Stimulated activated CD8-positive, alpha-beta memory T cell treated with anti-CD3 and anti-CD28 coated beads, Interleukin-4, amount 100 ng/mL, for 24 hours (primary cell): ENCODE data around the gene PEAK1.

Experiments used
- DNase-seq: peaks from one replicate; pipeline ENCODE4 v3.0.0-alpha.2; 2020; ENCODE audit warnings: low read depth

PEAK1 gene

GRCh38 chr15:77402740-77403379, 17.0 kb downstream of the PEAK1 start:
- DNase-seq, result no peak

DNA sequence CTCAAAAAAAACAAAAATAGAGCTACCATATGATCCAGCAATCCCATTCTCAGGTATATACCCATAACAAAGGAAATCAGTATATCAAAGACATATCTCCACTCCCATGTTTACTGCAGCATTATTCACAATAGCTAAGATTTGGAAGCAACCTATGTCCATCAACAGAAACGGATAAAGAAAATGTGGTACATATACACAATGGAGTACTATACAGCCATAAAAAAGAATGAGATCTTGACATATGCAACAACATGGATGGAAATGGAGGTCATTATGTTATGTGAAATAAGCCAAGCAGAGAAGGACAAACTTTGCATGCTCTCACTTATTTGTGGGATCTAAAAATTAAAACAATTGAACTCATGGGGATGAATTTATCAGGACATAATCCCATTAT, 19.6 kb downstream of the PEAK1 start:
- no peak for DNase-seq

DNA sequence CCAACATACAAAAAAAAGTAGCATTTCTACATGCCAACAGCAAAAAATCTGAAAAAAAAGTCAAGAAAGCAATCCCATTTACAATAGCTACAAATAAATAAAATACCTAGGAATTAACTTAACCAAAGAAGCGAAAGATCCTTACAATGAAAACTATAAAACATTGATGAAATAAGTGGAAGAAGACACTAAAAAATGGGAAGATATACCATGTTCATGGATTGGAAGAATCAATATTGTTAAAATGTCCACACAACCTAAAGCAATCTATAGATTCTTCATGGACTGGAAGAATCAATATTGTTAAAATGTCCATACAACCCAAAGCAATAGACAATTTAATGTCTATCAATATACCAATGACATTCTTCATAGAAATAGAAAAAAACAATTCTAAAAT, 21.0 kb downstream of the PEAK1 start:
- DNase-seq, result no peak

- no peak for DNase-seq
Observed at GRCh38 chr15:77396692-77397091, 23.2 kb downstream of the PEAK1 start.

DNA sequence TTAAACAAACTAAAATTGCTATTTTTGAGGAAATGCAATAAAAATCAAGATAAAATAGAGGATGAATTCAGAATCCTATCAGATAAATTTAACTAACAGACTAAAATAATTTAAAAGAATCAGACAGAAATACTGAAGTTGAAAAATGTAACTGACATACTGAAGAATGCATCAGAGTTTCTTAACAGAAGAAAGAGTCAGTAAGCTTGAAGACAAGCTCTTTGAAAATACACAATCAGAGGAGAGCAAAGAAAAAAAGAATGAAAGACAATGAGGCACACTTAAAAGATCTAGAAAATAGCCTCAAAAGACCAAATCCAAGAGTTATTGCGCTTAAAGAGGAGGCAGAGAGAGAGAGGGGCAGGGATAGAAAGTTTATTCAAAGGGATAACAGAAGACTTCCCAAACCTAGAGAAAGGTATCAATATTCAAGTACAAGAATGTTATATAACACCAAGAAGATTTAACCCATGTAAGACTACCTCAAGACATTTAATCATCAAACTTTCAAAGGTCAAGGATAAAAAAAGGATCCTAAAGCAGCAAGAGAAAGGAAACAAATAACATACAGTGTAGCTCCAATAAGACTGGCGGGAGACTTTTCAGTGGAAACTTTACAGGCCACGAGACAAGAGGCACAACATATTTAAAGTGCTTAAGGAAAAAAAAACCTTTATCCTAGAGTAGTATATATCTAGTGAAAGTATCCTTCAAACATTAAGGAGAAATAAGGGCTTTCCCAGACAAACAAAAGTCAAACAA, 24.7 kb downstream of the PEAK1 start:
- no peak for DNase-seq

GRCh38 chr15:77393471-77393840, 26.4 kb downstream of the PEAK1 start:
- DNase-seq, result no peak

GRCh38 chr15:77392762-77393470, 27.0 kb downstream of the PEAK1 start:
- DNase-seq, result no peak

DNA sequence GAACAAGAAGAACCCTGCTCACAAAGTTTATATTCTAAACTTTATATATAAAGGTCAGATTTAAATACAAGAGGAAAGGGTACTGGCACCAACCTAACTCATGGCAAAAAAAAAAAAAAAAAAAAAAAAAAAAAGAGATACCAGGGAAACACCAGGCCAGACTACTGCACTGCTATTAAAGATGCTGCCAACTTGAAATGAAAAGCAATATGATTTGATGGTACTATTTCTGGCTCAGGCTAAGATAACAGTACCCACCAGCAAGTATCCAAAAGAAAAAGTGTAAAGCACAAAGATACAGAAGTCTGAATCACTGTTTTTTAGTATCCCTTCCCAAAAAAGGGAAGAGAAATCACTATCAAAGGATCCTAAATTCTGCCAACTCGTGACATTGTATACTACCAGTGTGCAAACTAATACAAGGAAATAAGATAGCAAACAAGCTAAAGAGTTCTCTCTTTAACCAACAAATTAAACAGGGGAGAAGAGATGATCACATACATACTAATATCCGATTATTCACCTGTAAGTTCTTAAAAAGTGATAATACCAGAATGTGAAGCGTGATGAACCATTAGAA, 28.4 kb downstream of the PEAK1 start:
- DNase-seq, result no peak

- DNase-seq, result no peak
Observed at GRCh38 chr15:77387365-77388105, 32.4 kb downstream of the PEAK1 start.

DNA sequence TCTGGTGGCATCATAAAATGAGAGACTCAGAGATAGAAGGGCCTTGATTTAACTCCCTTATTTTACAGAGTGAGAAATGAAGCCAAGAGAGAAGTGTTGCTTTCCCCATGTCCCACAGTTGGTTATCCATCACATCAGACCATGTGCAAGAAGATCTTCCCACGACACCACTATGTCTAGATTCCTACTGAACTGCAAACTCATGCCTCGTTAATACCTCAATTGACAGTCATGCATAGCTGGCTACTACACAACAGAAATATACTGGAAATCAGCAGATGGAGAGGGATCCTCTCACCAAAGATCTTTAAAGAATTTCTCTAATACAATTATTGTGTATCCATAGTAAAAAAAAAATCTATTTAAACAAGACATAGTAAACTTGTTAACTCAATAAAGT, 33.3 kb downstream of the PEAK1 start:
- no peak for DNase-seq

DNA sequence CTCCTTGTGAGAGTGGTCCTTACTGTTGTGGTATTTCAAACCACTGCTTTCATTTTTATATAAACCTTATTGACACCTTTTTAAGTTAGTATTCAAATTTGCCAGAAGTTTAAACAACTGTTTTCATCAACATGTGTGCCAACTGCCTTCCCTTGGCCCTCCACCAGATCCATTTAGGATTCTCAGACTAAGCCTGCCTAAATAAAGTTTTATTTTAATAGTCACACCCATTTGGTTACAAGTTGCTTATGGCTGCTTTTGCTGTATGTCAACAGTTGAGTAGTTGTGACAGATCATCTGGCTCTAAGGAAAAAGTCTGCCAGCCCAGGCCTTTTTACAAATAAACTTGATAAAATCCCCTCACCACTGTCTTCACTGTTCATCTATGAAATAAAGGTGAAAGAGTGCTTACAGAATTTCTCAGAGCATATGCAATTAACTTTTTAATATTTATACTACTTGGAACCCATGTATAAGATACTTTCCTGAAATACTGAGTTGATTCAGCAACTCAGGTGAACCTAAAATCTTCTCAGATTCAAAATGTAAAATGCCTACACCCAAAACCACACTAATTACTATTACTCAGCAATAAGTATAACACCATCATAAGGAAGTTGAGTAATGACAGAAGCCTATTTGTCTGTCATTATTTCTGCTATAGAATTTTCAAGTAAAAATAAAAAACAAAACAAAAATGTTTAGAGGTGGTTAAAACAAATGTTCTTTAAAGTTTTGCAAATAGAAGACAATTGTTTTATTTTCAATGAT, 35.1 kb downstream of the PEAK1 start:
- DNase-seq, result no peak

DNA sequence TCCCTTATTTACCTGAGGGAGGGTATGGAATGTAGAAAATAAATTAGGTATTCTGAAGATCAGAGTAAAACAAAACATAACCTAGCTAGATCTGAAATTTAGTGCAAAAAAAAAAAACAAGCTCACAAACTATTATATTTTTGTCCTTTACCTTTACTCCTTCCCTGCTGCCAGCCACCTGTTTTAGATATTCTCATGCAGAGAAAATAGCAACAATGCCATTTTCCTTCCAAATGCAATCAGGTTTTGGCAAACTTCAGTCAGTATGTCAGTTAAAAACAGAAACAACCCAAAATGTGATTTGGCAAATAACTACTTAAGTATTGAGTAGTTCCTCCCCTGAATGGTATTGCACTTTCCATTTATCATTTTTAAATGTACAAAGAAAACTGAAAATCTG, 35.8 kb downstream of the PEAK1 start:
- DNase-seq, result no peak

DNA sequence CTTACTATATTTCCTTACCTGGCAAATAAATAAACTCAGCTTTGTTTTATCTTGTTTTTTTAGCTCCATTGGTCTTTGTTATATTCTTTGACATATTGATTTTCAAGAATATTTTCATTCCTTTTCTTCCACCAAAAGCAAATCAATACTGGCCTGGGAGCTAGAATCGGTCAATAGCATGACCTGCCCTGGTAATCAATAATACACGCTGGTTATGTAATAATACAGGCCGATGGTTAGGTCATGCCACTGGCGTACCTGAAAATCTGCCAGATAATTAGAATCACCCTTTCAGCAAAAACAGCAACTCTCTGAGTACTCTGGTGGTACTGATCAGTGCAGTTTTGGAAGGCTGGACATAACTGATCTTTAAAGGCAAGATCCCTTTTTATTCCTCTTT, 39.9 kb downstream of the PEAK1 start:
- DNase-seq, result no peak

DNA sequence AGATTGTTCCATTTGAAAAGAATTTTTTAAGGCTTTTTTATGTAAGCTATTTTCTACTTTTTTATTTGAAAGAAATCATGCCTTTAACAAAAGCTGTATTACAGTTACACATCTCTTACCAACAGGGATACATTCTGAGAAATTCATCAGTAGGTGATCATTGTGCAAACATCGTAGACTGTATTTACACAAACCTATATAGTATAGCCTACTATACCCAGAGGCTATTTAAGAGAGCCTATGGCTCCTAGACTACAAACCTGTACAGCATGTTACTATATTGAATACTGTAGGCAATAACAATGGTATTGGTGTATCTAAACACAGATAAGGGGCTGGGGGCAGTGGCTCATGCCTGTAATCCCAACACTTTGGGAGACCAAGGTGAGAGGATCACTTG, 43.1 kb downstream of the PEAK1 start:
- no peak for DNase-seq

DNA sequence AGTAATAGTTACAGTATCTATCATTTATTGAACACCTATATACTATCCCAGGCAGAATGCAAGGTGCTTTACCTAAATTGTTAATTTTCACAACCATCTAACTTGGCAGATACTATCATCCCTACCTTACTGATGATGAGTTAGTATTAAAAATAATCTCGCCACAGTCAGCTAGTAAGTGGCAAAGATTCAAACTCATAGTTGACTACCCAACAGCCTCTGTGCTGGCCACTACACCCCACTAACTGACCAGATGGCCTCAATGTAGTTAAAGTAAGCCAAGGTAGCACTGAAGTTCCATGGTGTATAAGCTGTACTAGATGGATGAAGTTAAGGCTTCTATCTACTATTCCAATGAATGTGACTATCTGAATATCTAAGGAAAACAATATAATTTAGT, 44.8 kb downstream of the PEAK1 start:
- no peak for DNase-seq

DNA sequence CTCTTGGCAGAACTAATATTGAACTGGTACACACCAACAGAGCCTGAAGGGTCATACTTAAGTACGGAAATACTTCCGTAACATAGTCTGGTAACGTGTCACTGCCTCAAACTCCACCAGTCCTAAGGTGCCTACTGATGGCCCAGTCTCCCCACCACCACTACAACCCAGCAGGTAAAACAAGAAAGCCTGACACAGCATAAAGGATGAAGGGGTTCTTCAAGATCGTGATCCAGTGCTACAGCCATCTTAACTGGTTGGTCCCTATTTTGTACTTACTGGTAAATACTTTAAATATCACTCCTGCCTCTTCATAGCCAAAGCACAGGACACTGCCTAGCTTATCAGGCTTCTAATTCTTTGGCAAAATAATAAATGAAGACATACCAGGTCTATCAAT, 46.5 kb downstream of the PEAK1 start:
- no peak for DNase-seq

DNA sequence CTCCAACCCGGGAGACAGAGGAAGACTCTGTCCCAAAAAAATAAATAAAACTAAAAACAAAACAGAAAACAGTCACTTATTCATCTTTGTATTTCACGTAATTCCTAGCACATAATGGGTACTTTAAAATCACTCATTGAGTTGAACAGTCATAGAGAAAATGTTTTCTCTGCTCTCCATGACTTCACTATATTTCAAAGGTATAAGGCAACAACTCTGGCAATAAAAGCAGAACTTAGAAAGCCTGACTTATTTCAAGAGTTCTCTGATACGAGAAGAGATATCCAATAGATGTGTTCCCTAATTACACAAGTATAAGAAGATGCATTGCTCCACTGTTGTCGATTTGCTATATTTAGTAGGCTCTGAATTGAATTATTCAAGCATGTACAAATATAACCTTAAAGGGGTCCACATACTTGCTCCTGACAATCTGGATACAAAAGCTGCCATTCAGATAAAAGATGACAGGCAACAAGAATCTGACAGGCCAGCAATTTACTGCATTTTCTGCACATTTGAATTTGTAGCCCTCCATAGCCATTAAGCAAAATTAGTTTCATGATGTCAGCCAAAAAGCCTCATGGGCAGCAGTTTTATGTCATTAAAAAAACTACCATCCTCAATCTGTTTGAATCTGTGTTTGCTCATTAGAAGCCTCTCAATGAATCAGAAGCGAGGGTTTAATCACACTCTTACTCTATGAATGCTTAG, 47.9 kb downstream of the PEAK1 start:
- DNase-seq, result no peak

DNA sequence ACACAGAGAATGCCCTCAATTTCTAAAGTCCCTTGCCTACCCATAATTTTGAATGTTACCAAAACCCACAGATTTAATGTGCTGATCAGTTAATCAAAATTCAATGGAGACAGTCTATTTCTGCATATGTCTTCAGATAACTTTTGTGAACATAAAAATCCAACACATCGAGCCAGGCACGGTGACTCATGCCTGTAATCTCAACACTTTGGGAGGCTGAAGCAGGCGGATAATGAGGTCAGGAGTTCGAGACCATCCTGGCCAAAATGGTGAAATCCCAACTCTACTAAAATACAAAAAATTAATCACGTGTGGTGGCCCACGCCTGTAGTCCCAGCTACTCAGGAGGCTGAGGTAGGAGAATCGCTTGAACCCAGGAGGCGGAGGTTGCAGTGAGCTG, 49.3 kb downstream of the PEAK1 start:
- DNase-seq, result no peak

- no peak for DNase-seq
Observed at GRCh38 chr15:77369168-77369567, 50.7 kb downstream of the PEAK1 start.

DNA sequence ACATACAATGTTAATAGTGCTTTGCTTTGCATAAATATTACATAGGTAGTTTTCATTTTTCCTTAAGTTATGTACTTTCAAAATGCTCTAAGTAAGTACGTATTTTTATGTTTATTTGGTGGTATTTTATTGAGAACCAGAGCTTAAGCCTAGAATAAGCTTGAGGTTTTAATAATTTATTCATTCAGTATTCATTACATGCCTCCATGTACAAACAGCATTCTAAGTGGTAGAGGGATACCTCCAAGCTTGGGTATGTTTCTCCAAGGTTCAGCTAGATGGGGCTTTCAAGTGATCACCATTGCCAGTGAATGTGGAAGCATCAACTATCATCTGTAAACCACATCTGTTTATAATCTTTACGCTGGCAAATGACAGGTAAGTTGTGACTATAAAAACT, 52.3 kb downstream of the PEAK1 start:
- no peak for DNase-seq

GRCh38 chr15:77361456-77361855, 58.4 kb downstream of the PEAK1 start:
- DNase-seq, result no peak
